Astrocyte (in vitro differentiated cells and primary cell): ENCODE measurements around the gene CDH24.

Experiments
- CTCF ChIP-seq: IDR thresholded peaks from 2 replicates; pipeline ENCODE4 v1.5.1; 2011; ENCODE audit warnings: low read depth, mild to moderate bottlenecking, inconsistent platforms, low read length, moderate library complexity; ENCODE audit not compliant: insufficient read depth
- EZH2 ChIP-seq: IDR thresholded peaks from 2 replicates; pipeline ENCODE4 v1.6.1; 2012; ENCODE audit warnings: mild to moderate bottlenecking, low read length, inconsistent platforms; ENCODE audit not compliant: insufficient read depth

GRCh38 chr14:23058654-23059504, 1.6 kb upstream of the CDH24 start:
- TF ChIP-seq EZH2, result no peak
- TF ChIP-seq CTCF, result no peak
